ENCODE measurements around the gene PCBP3. TPM values are rescaled to one million over a fixed set of nuclear protein-coding genes. Genes with fewer than 3 reads are reported as not detected.

PCBP3 gene
- total and polyA plus RNA-seq, 10 of the 15 experiments (the other 5 are each of a cell fraction or from before 2014, with no cell fraction given): 0.09 to 1.3 (median 0.46) TPM; not detected in 3

DNA sequence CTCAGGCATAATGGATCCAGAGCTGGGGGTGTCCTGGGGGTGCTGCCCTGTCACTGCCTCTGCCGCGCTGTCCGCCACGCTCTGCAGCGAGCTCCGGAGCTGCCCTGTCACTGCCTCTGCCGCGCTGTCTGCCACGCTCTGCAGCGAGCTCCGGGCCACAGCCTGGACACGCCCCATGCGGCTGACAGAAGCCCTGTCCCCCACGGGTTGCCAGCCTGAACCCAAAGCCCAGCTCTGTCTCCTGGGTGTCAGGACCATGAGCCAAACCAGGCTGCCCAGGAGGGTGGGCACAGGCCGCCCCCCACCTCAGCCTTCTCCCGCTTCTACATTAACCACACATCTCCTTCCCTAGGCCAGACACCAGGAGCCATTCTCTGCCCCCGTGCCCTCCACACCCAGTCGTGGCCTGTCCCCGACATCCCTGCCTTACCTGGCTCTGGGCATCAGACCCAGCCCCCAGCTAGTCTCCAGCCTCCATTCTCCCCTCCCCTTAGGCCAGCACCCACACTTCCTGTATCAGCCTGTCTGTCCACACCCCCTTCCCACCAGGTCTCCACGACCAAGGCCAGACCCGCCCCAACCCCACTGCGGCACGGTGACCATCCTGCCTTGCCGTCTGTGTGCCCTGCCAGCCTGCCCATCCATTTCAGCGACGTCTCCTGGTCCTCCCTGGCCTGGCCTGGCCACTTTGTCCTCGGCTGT lies 265.2 kb downstream of the PCBP3 start (continued):
- TF ChIP-seq, protein P1, sequence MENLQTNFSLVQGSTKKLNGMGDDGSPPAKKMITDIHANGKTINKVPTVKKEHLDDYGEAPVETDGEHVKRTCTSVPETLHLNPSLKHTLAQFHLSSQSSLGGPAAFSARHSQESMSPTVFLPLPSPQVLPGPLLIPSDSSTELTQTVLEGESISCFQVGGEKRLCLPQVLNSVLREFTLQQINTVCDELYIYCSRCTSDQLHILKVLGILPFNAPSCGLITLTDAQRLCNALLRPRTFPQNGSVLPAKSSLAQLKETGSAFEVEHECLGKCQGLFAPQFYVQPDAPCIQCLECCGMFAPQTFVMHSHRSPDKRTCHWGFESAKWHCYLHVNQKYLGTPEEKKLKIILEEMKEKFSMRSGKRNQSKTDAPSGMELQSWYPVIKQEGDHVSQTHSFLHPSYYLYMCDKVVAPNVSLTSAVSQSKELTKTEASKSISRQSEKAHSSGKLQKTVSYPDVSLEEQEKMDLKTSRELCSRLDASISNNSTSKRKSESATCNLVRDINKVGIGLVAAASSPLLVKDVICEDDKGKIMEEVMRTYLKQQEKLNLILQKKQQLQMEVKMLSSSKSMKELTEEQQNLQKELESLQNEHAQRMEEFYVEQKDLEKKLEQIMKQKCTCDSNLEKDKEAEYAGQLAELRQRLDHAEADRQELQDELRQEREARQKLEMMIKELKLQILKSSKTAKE (IDR thresholded peaks at IDR 0.05; ENCODE audit: low read depth, poor library complexity, severe bottlenecking): no peak
- TF ChIP-seq KAT2A (conservative IDR thresholded peaks at IDR 0.05; ENCODE audit: control insufficient read depth, low read depth, low read length) (no peak), LARP7 (IDR thresholded peaks at IDR 0.05) (no peak)

DNA sequence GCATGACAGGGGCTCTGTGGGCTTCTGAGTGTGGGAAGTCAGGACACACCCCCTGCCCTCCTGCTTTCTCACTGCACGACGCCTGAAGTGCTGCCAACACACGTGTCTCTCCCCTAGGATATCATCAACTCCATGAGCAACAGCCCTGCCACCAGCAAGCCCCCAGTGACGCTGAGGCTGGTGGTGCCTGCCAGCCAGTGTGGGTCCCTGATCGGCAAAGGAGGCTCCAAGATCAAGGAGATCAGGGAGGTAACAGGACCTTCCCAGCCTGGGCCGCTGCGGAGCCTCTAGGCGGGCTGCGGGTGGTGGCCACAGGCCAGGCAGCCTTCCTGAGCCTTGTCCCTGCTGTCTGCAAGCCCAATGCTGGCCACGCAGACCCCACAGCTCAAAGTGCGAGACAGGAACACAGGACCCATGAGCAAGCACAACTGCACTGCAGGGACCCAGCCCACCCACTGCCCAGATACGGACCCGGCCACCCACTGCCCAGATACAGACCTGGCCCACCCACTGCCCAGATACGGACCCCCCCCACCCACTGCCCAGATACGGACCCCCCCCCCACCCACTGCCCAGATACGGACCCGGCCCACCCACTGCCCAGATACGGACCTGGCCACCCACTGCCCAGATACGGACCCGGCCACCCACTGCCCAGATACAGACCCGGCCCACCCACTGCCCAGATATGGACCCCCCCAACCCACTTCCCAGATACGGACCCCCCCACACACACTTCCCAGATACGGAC lies 265.9 kb downstream of the PCBP3 start:
- CTCF ChIA-PET: no interaction called here
- Histone ChIP-seq H3K9ac (ENCODE audit: control insufficient read depth, insufficient read depth, low read length) (no peak overlapping the region), H2AFZ (ENCODE audit: control insufficient read depth, low read depth, low read length) (no peak overlapping the region), H3K27ac (ENCODE audit: control insufficient read depth, insufficient read depth) (no peak overlapping the region), H3K4me3 (no peak overlapping the region), H3K36me3 (ENCODE audit: control insufficient read depth in 2 of 2, insufficient read depth in 2 of 2, low read length in 1 of 2) (no peaks in the 10 kb centered on the region), H4K20me1 (ENCODE audit: control insufficient read depth, insufficient read depth) (no peaks in the 10 kb centered on the region), H3K9me3 (replicated peaks; ENCODE audit: control insufficient read depth, insufficient read depth, low read length) (no peaks in the 10 kb centered on the region), H3K79me2 (ENCODE audit: control insufficient read depth, insufficient read depth, low read length) (no peaks in the 10 kb centered on the region), H3K4me1 (ENCODE audit: control insufficient read depth, insufficient read depth, low read length) (no peaks in the 10 kb centered on the region), H3K27me3 (replicated peaks in 1 of 2; ENCODE audit: control insufficient read depth in 2 of 2, insufficient read depth in 2 of 2, low read length in 1 of 2) (no peaks in the 10 kb centered on the region), H3K4me2 (ENCODE audit: control insufficient read depth, insufficient read depth) (no peak overlapping the region)
- BruUV-seq (replicated peaks): no TSS peak
- DNase-seq (ENCODE audit: low read depth, low spot score): no peak
- SMC1A ChIA-PET (ENCODE audit: uncharacterized antibody, unreplicated experiment): no interaction called here
- POLR2A ChIA-PET: no interaction called here
- in situ Hi-C loops (cut with MboI) (no loop called here), intact Hi-C loops (cut with micrococcal nuclease; ENCODE audit: unreplicated experiment) (no loop called here)
- WGBS (ENCODE audit: insufficient coverage, insufficient replicate concordance, low lambda C conversion rate, missing lambda C conversion rate): 85% methylated on average over 15 of the region's 23 CpGs
- FAIRE-seq: no peak
- no peak for ATAC-seq
- RAD21 ChIA-PET (ENCODE audit: unreplicated experiment): no interaction called here
- TF ChIP-seq, protein P2, sequence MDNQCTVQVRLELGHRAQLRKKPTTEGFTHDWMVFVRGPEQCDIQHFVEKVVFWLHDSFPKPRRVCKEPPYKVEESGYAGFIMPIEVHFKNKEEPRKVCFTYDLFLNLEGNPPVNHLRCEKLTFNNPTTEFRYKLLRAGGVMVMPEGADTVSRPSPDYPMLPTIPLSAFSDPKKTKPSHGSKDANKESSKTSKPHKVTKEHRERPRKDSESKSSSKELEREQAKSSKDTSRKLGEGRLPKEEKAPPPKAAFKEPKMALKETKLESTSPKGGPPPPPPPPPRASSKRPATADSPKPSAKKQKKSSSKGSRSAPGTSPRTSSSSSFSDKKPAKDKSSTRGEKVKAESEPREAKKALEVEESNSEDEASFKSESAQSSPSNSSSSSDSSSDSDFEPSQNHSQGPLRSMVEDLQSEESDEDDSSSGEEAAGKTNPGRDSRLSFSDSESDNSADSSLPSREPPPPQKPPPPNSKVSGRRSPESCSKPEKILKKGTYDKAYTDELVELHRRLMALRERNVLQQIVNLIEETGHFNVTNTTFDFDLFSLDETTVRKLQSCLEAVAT (IDR thresholded peaks at IDR 0.05): no peak
- TF ChIP-seq, protein P3, sequence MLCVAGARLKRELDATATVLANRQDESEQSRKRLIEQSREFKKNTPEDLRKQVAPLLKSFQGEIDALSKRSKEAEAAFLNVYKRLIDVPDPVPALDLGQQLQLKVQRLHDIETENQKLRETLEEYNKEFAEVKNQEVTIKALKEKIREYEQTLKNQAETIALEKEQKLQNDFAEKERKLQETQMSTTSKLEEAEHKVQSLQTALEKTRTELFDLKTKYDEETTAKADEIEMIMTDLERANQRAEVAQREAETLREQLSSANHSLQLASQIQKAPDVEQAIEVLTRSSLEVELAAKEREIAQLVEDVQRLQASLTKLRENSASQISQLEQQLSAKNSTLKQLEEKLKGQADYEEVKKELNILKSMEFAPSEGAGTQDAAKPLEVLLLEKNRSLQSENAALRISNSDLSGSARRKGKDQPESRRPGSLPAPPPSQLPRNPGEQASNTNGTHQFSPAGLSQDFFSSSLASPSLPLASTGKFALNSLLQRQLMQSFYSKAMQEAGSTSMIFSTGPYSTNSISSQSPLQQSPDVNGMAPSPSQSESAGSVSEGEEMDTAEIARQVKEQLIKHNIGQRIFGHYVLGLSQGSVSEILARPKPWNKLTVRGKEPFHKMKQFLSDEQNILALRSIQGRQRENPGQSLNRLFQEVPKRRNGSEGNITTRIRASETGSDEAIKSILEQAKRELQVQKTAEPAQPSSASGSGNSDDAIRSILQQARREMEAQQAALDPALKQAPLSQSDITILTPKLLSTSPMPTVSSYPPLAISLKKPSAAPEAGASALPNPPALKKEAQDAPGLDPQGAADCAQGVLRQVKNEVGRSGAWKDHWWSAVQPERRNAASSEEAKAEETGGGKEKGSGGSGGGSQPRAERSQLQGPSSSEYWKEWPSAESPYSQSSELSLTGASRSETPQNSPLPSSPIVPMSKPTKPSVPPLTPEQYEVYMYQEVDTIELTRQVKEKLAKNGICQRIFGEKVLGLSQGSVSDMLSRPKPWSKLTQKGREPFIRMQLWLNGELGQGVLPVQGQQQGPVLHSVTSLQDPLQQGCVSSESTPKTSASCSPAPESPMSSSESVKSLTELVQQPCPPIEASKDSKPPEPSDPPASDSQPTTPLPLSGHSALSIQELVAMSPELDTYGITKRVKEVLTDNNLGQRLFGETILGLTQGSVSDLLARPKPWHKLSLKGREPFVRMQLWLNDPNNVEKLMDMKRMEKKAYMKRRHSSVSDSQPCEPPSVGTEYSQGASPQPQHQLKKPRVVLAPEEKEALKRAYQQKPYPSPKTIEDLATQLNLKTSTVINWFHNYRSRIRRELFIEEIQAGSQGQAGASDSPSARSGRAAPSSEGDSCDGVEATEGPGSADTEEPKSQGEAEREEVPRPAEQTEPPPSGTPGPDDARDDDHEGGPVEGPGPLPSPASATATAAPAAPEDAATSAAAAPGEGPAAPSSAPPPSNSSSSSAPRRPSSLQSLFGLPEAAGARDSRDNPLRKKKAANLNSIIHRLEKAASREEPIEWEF (IDR thresholded peaks at IDR 0.05; ENCODE audit: insufficient replicate concordance, low read depth, low read length): no peak
- no peak for TF ChIP-seq ZZZ3 (IDR thresholded peaks at IDR 0.05; ENCODE audit: control insufficient read depth, insufficient read length, low read depth)
- no peak for TF ChIP-seq KDM1A (IDR thresholded peaks at IDR 0.05; ENCODE audit: borderline replicate concordance)
- TF ChIP-seq FOS (IDR thresholded peaks at IDR 0.05; ENCODE audit: borderline replicate concordance, extremely low read depth, insufficient read length): no peak
- TF ChIP-seq CHD1 (IDR thresholded peaks at IDR 0.05; ENCODE audit: low read depth, low read length): no peak
- TF ChIP-seq, protein P1 (IDR thresholded peaks at IDR 0.05; ENCODE audit: low read depth, poor library complexity, severe bottlenecking): no peak

Measured in GM12878 (cell line).